ENCODE measurements around the gene PRKCH. TPM values are rescaled to one million over a fixed set of nuclear protein-coding genes. Genes with fewer than 3 reads are reported as not detected.

The PRKCH gene
- total RNA-seq, 1 experiment from 2014 or later = 18.3 TPM

DNA sequence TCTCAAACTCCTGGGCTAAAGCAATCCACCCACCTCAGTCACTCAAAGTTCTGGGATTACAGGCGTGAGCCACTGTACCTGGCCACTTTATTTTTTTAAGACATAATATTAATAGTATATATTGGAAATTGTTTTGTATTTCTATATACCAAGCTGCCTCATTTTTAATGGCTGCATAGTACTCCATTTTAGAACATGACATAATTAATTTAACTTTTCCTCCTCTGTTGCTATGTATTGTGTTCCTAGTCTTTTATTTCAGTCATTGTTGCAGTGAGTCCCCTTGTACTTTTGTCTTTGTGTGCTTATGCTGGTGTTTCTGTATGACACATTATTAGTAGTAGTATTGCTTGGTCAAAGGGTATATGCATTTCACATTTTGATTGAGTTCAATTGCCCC, 138.7 kb downstream of the PRKCH start:
- TF ChIP-seq CTCF (IDR thresholded peaks at IDR 0.05; ENCODE audit: insufficient read depth in 1 of 2, low read depth in 1 of 2, low read length in 1 of 2, severe bottlenecking in 1 of 2, unreplicated experiment in 1 of 2) = no peak
- DNase-seq = no peak
- CTCF ChIA-PET = no interaction called here
- Histone ChIP-seq H3K36me3 (ENCODE audit: control insufficient read depth, insufficient read depth, low read length) (no peaks in the 10 kb centered on the region), H3K9me3 (no peaks in the 10 kb centered on the region), H3K4me3 (ENCODE audit: low read depth, low read length) (no peak overlapping the region), H3K27me3 (replicated peaks; ENCODE audit: control insufficient read depth, insufficient read depth, low read length) (no peaks in the 10 kb centered on the region), H3K4me1 (no peaks in the 10 kb centered on the region)
- Mint-ChIP-seq H3K9me3 (ENCODE audit: unreplicated experiment) (no peaks in the 10 kb centered on the region), H3K27ac (ENCODE audit: unreplicated experiment) (no peak overlapping the region), H3K36me3 (ENCODE audit: insufficient read depth, unreplicated experiment) (peaks cover 10% of the 10 kb centered on the region), H3K4me3 (ENCODE audit: unreplicated experiment) (no peak overlapping the region), H3K27me3 (ENCODE audit: insufficient read depth, unreplicated experiment) (no peaks in the 10 kb centered on the region), H3K4me1 (ENCODE audit: low read depth, unreplicated experiment) (no peaks in the 10 kb centered on the region)
- intact Hi-C loops (cut with micrococcal nuclease; ENCODE audit: unreplicated experiment) = loop anchor here (5.0 kb wide), 1 partner anchor 102 kb away; no protein-coding TSS in a partner anchor
- BruUV-seq (replicated peaks) = no TSS peak
- POLR2A ChIA-PET = no interaction called here

- DNase-seq = peak in 1 of 2 experiments; percentile 15
- Mint-ChIP-seq H3K9me3 (ENCODE audit: unreplicated experiment) (no peaks in the 10 kb centered on the region), H3K36me3 (ENCODE audit: insufficient read depth, unreplicated experiment) (peaks cover 10% of the 10 kb centered on the region), H3K27me3 (ENCODE audit: insufficient read depth, unreplicated experiment) (no peaks in the 10 kb centered on the region), H3K4me1 (ENCODE audit: low read depth, unreplicated experiment) (no peaks in the 10 kb centered on the region), H3K27ac (ENCODE audit: unreplicated experiment) (no peak overlapping the region), H3K4me3 (ENCODE audit: unreplicated experiment) (no peak overlapping the region)
- no peak overlapping the region for H3K4me3 ChIP-seq (ENCODE audit: low read depth, low read length)
- H3K4me1 ChIP-seq = no peaks in the 10 kb centered on the region
- BruUV-seq (replicated peaks) = no TSS peak
- intact Hi-C loops (cut with micrococcal nuclease; ENCODE audit: unreplicated experiment) = loop anchor here (1.0 to 5.0 kb wide), 3 partner anchors 101 to 376 kb away; no protein-coding TSS in a partner anchor
- ChIA-PET POLR2A (no interaction called here), CTCF (interaction anchor here (0.9 kb wide), 1 partner anchor 99 kb away, joined by 3 read pairs; no protein-coding TSS in a partner anchor)
- no peaks in the 10 kb centered on the region for H3K9me3 ChIP-seq
- H3K36me3 ChIP-seq (ENCODE audit: control insufficient read depth, insufficient read depth, low read length) = no peaks in the 10 kb centered on the region
- no peak for TF ChIP-seq CTCF (IDR thresholded peaks at IDR 0.05; ENCODE audit: insufficient read depth in 1 of 2, low read depth in 1 of 2, low read length in 1 of 2, severe bottlenecking in 1 of 2, unreplicated experiment in 1 of 2)
- H3K27me3 ChIP-seq (replicated peaks; ENCODE audit: control insufficient read depth, insufficient read depth, low read length) = no peaks in the 10 kb centered on the region
Measured at GRCh38 chr14:61460718-61461611, 139.6 kb downstream of the PRKCH start.

GRCh38 chr14:61461808-61462275, 140.5 kb downstream of the PRKCH start:
- Histone ChIP-seq H3K4me3 (ENCODE audit: low read depth, low read length) (no peak overlapping the region), H3K36me3 (ENCODE audit: control insufficient read depth, insufficient read depth, low read length) (no peaks in the 10 kb centered on the region), H3K4me1 (no peaks in the 10 kb centered on the region), H3K27me3 (replicated peaks; ENCODE audit: control insufficient read depth, insufficient read depth, low read length) (no peaks in the 10 kb centered on the region), H3K9me3 (no peaks in the 10 kb centered on the region)
- Mint-ChIP-seq H3K4me1 (ENCODE audit: low read depth, unreplicated experiment) (no peaks in the 10 kb centered on the region), H3K9me3 (ENCODE audit: unreplicated experiment) (no peaks in the 10 kb centered on the region), H3K27ac (ENCODE audit: unreplicated experiment) (no peak overlapping the region), H3K36me3 (ENCODE audit: insufficient read depth, unreplicated experiment) (peaks cover 7% of the 10 kb centered on the region), H3K27me3 (ENCODE audit: insufficient read depth, unreplicated experiment) (no peaks in the 10 kb centered on the region), H3K4me3 (ENCODE audit: unreplicated experiment) (no peak overlapping the region)
- TF ChIP-seq CTCF (IDR thresholded peaks at IDR 0.05; ENCODE audit: insufficient read depth in 1 of 2, low read depth in 1 of 2, low read length in 1 of 2, severe bottlenecking in 1 of 2, unreplicated experiment in 1 of 2) = peak; percentile 50 to 68
- peak in 1 of 2 experiments; percentile 63 for DNase-seq
- BruUV-seq (replicated peaks) = no TSS peak
- intact Hi-C loops (cut with micrococcal nuclease; ENCODE audit: unreplicated experiment) = loop anchor here (1.0 to 5.0 kb wide), 3 partner anchors 100 to 375 kb away; no protein-coding TSS in a partner anchor
- POLR2A ChIA-PET = no interaction called here
- CTCF ChIA-PET = no interaction called here
